Kidney (tissue), 14 donors: ENCODE results near the gene CAMTA1. TPM values are rescaled to one million over a fixed set of nuclear protein-coding genes. Genes with fewer than 3 reads are reported as not detected.

Source experiments
- DNase-seq, 5 donors: peaks; one replicate each; pipeline ENCODE4 v3.0.0-alpha.2; 2013 to 2020
- FAIRE-seq: peaks from 2 replicates; lab custom pipeline; 2012; peaks lifted over from hg19 to GRCh38; lab: Jason Lieb, UNC
- H3K27ac ChIP-seq, 2 donors: one replicate each; pipeline ENCODE4 v1.7.0; 2013; ENCODE audit warnings: low read depth in 2 of 2, low read length in 2 of 2, inconsistent platforms in 1 of 2
- H3K27me3 ChIP-seq: one replicate; pipeline ENCODE4 v1.7.1; 2013; ENCODE audit warnings: low read length, inconsistent platforms; ENCODE audit not compliant: control insufficient read depth, insufficient read depth
- H3K36me3 ChIP-seq, 3 donors: one replicate each; pipeline versions ENCODE4 v1.7.0 to v1.7.1; 2013; ENCODE audit warnings: low read length in 3 of 3, control low read depth in 1 of 3, inconsistent platforms in 1 of 3; ENCODE audit not compliant: insufficient read depth in 3 of 3, control insufficient read depth in 2 of 3
- H3K4me1 ChIP-seq, 3 donors: one replicate each; pipeline versions ENCODE4 v1.7.0 to v1.7.1; 2013; ENCODE audit warnings: low read length in 3 of 3, inconsistent platforms in 1 of 3, low read depth in 1 of 3; ENCODE audit not compliant: control insufficient read depth in 2 of 3, insufficient read depth in 2 of 3
- H3K4me3 ChIP-seq, 3 donors: one replicate each; pipeline versions ENCODE4 v1.7.0 to v1.8.1; 2013; ENCODE audit warnings: low read length in 3 of 3, control low read depth in 1 of 3, inconsistent platforms in 1 of 3
- H3K9ac ChIP-seq, 3 donors: one replicate each; pipeline versions ENCODE4 v1.7.0 to v1.7.1; 2013; ENCODE audit warnings: low read length in 3 of 3, control low read depth in 1 of 3, inconsistent platforms in 1 of 3
- H3K9me3 ChIP-seq, 3 donors: one replicate each; pipeline versions ENCODE4 v1.7.0 to v1.7.1; 2013; ENCODE audit warnings: low read length in 3 of 3, control low read depth in 1 of 3, inconsistent platforms in 1 of 3; ENCODE audit not compliant: control insufficient read depth in 2 of 3, insufficient read depth in 1 of 3
- CTCF ChIP-seq: IDR thresholded peaks from 3 replicates; pipeline ENCODE4 v1.5.1; 2012; ENCODE audit warnings: mild to moderate bottlenecking, moderate library complexity, borderline replicate concordance; ENCODE audit not compliant: insufficient read depth; ENCODE audit errors: extremely low read depth
- intact Hi-C: fragments of 100-400 bp; cut with DNase I; formaldehyde crosslinking; loops from one replicate; pipeline ENCODE4 v1.11.1; 2022
- polyA plus RNA-seq: library from polyadenylated mRNA; stranded (reverse); fragments of 350-450 nt; fragmentation: Illumina TruSeq; extraction: RNeasy Lipid Tissue Mini Kit (QIAGEN cat#74804); gene quantifications from one replicate; pipeline ENCODE4 v1.2.3, GENCODE V29; 2014; ENCODE audit warnings: low read depth, low replicate concordance; ENCODE audit not compliant: insufficient read depth
- total RNA-seq: library from RNA; stranded (reverse); fragmentation: NEBNext Ultra II Directional; extraction: Animal tissue kit (Norgen Biotek cat#: 25700); gene quantifications from one replicate; pipeline ENCODE4 v1.2.1, GENCODE V29; 2021
- donor health status: control.
- donor health status: control.
- donor health status: control.
- donor health status: control.
- donor health status: control.
- donor health status: DM: yes; HTN: yes; CAD: no.
- donor health status: Normal renal cell carcinoma (clear cell type).

CAMTA1 gene
- total and polyA plus RNA-seq, 2 donors from 2014 or later = 79.0 to 170 TPM

- Histone ChIP-seq H3K9ac (no peak overlapping the region), H3K27me3 (no peaks in the 10 kb centered on the region), H3K27ac (no peak overlapping the region), H3K36me3 (no peaks in the 10 kb centered on the region), H3K4me3 (no peak overlapping the region), H3K9me3 (no peaks in the 10 kb centered on the region), H3K4me1 (peaks cover 1 to 6% (median 5%) of the 10 kb centered on the region in 3 donors)
- FAIRE-seq (no peak), DNase-seq (peak in 2 of 5 donors; percentile 47 to 54)
- intact Hi-C loops = no loop called here
- no peak for TF ChIP-seq CTCF
These were observed 121.5 kb downstream of the CAMTA1 start for GRCh38 chr1:6906783-6907182.

GRCh38 chr1:6907201-6907600 lies 121.9 kb downstream of the CAMTA1 start:
- Histone ChIP-seq H3K27me3 (no peaks in the 10 kb centered on the region), H3K4me1 (peaks cover 3 to 10% (median 8%) of the 10 kb centered on the region in 3 donors), H3K27ac (no peak overlapping the region), H3K36me3 (no peaks in the 10 kb centered on the region), H3K4me3 (no peak overlapping the region), H3K9me3 (no peaks in the 10 kb centered on the region), H3K9ac (no peak overlapping the region)
- no peak for TF ChIP-seq CTCF
- intact Hi-C loops = no loop called here
- DNase-seq = peak in 2 of 5 donors; percentile 31 to 37
- no peak for FAIRE-seq

- intact Hi-C loops = no loop called here
- Histone ChIP-seq H3K27me3 (no peaks in the 10 kb centered on the region), H3K4me1 (peaks cover 3 to 16% (median 8%) of the 10 kb centered on the region in 3 donors), H3K9ac (no peak overlapping the region), H3K4me3 (no peak overlapping the region), H3K27ac (no peak overlapping the region), H3K9me3 (no peaks in the 10 kb centered on the region), H3K36me3 (no peaks in the 10 kb centered on the region)
- no peak for DNase-seq
- FAIRE-seq = no peak
- TF ChIP-seq CTCF = no peak
These were observed 122.6 kb downstream of the CAMTA1 start for GRCh38 chr1:6907676-6908434.

GRCh38 chr1:6909401-6909800 lies 124.1 kb downstream of the CAMTA1 start:
- FAIRE-seq = no peak
- H3K4me3 ChIP-seq = no peak overlapping the region

More at GRCh38 chr1:6909401-6909800, 124.1 kb downstream of the CAMTA1 start:
- no peaks in the 10 kb centered on the region for H3K27me3 ChIP-seq
- H3K4me1 ChIP-seq = peaks cover 3 to 17% (median 8%) of the 10 kb centered on the region in 3 donors
- no peak for DNase-seq
- H3K9me3 ChIP-seq = no peaks in the 10 kb centered on the region
- H3K27ac ChIP-seq = no peak overlapping the region
- intact Hi-C loops = no loop called here
- no peak for TF ChIP-seq CTCF
- H3K9ac ChIP-seq = no peak overlapping the region
- H3K36me3 ChIP-seq = no peaks in the 10 kb centered on the region
